Measurements from ENCODE around the gene CASQ2. TPM values are rescaled to one million over a fixed set of nuclear protein-coding genes. Genes with fewer than 3 reads are reported as not detected.

CASQ2 gene
- polyA plus RNA-seq, 1 experiment, result not detected

- H3K9me3 ChIP-seq (ENCODE audit: control insufficient read depth, insufficient read depth, low read length), result no peaks in the 10 kb centered on the region
- no peak overlapping the region for H3K4me3 ChIP-seq (ENCODE audit: low read depth, low read length)
- TF ChIP-seq CTCF (IDR thresholded peaks at IDR 0.05; ENCODE audit: low read depth, low read length), result no peak
- DNase-seq (ENCODE audit: low read depth, low spot score), result no peak
- POLR2A ChIA-PET, result no interaction called here
- H3K27ac ChIP-seq (ENCODE audit: low read depth, low read length), result no peak overlapping the region
- H3K27me3 ChIP-seq (ENCODE audit: control insufficient read depth, insufficient read depth, low read length), result no peaks in the 10 kb centered on the region
- CTCF ChIA-PET, result no interaction called here
Measured at GRCh38 chr1:115802416-115802815, 33.9 kb upstream of the CASQ2 start.

- no peaks in the 10 kb centered on the region for H3K9me3 ChIP-seq (ENCODE audit: control insufficient read depth, insufficient read depth, low read length)
- TF ChIP-seq CTCF (IDR thresholded peaks at IDR 0.05; ENCODE audit: low read depth, low read length), result no peak
- H3K27me3 ChIP-seq (ENCODE audit: control insufficient read depth, insufficient read depth, low read length), result no peaks in the 10 kb centered on the region
- ChIA-PET POLR2A (no interaction called here), CTCF (no interaction called here)
- no peak overlapping the region for H3K4me3 ChIP-seq (ENCODE audit: low read depth, low read length)
- no peak for DNase-seq (ENCODE audit: low read depth, low spot score)
- no peak overlapping the region for H3K27ac ChIP-seq (ENCODE audit: low read depth, low read length)
Measured at GRCh38 chr1:115797486-115797885, 29.0 kb upstream of the CASQ2 start.

DNA sequence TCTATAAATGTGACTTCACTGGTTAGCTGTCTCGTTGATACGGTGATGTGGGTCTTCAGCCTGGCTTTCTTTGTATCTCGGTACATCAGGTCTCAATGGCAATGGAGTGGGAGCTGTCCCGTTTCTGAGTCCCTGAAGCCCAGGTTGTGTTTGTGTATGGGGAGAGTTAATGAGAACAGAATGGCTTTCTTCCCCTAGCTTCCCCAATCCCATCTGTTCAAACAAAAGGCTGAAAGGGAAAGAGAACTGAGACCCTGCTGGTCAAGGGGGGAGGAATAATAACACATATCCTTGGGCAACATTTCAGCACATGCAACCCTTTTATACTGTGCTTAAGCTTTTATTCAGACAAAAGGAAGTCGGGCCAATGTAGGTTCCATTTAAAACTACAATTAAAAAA lies 28.4 kb upstream of the CASQ2 start:
- Histone ChIP-seq H3K27me3 (ENCODE audit: control insufficient read depth, insufficient read depth, low read length) (no peaks in the 10 kb centered on the region), H3K9me3 (ENCODE audit: control insufficient read depth, insufficient read depth, low read length) (no peaks in the 10 kb centered on the region), H3K27ac (ENCODE audit: low read depth, low read length) (no peak overlapping the region), H3K4me3 (ENCODE audit: low read depth, low read length) (no peak overlapping the region)
- CTCF ChIA-PET, result interaction anchor here (0.6 kb wide), 1 partner anchor 188 kb away, joined by 9 read pairs; no protein-coding TSS in a partner anchor
- no peak for DNase-seq (ENCODE audit: low read depth, low spot score)
- TF ChIP-seq CTCF (IDR thresholded peaks at IDR 0.05; ENCODE audit: low read depth, low read length), result no peak
- POLR2A ChIA-PET, result no interaction called here

- Histone ChIP-seq H3K27me3 (ENCODE audit: control insufficient read depth, insufficient read depth, low read length) (no peaks in the 10 kb centered on the region), H3K4me3 (ENCODE audit: low read depth, low read length) (no peak overlapping the region), H3K27ac (ENCODE audit: low read depth, low read length) (no peak overlapping the region), H3K9me3 (ENCODE audit: control insufficient read depth, insufficient read depth, low read length) (no peaks in the 10 kb centered on the region)
- no peak for DNase-seq (ENCODE audit: low read depth, low spot score)
- CTCF ChIA-PET, result interaction anchor here (0.5 kb wide), 1 partner anchor 21 kb away, joined by 5 read pairs; no protein-coding TSS in a partner anchor
- no peak for TF ChIP-seq CTCF (IDR thresholded peaks at IDR 0.05; ENCODE audit: low read depth, low read length)
- POLR2A ChIA-PET, result no interaction called here
Measured at GRCh38 chr1:115796036-115796435, 27.5 kb upstream of the CASQ2 start.

GRCh38 chr1:115794976-115795639 lies 26.6 kb upstream of the CASQ2 start:
- no peak for DNase-seq (ENCODE audit: low read depth, low spot score)
- no peaks in the 10 kb centered on the region for H3K27me3 ChIP-seq (ENCODE audit: control insufficient read depth, insufficient read depth, low read length)
- CTCF ChIA-PET, result no interaction called here
- no peak overlapping the region for H3K4me3 ChIP-seq (ENCODE audit: low read depth, low read length)
- H3K27ac ChIP-seq (ENCODE audit: low read depth, low read length), result no peak overlapping the region
- no peak for TF ChIP-seq CTCF (IDR thresholded peaks at IDR 0.05; ENCODE audit: low read depth, low read length)
- POLR2A ChIA-PET, result no interaction called here
- no peaks in the 10 kb centered on the region for H3K9me3 ChIP-seq (ENCODE audit: control insufficient read depth, insufficient read depth, low read length)

Data from AG04450 (cell line).